Measurements from ENCODE around the gene TOLLIP.
"Not testable (repeated sequence)": the region's sequence is repeated elsewhere in the genome, so short reads cannot be mapped to it uniquely, and the experiment has no call there.

TOLLIP gene

GRCh38 chr11:1309498-1310317 lies at the start of gene TOLLIP:
TOLLIP (minus strand) TSS chr11:1309632; CDS start chr11:1309498, 134 bp downstream.
- peak; percentile 97 for DNase-seq (ENCODE audit: low read depth)

GRCh38 chr11:1358931-1359330 lies 49.5 kb upstream of the TOLLIP start:
- not testable (repeated sequence) for DNase-seq (ENCODE audit: low read depth)

GRCh38 chr11:1358286-1358685 lies 48.9 kb upstream of the TOLLIP start:
- DNase-seq (ENCODE audit: low read depth) = no peak

GRCh38 chr11:1356478-1356960 lies 47.1 kb upstream of the TOLLIP start:
- DNase-seq (ENCODE audit: low read depth) = no peak

- DNase-seq (ENCODE audit: low read depth) = no peak
These were observed 46.6 kb upstream of the TOLLIP start for GRCh38 chr11:1356007-1356435.

GRCh38 chr11:1354125-1354938 lies 44.9 kb upstream of the TOLLIP start:
- DNase-seq (ENCODE audit: low read depth) = no peak

- no peak for DNase-seq (ENCODE audit: low read depth)
These were observed 44.1 kb upstream of the TOLLIP start for GRCh38 chr11:1353383-1354124.

GRCh38 chr11:1352696-1353382 lies 43.4 kb upstream of the TOLLIP start:
- DNase-seq (ENCODE audit: low read depth) = no peak

GRCh38 chr11:1351278-1351937 lies 42.0 kb upstream of the TOLLIP start:
- no peak for DNase-seq (ENCODE audit: low read depth)

GRCh38 chr11:1350086-1350725 lies 40.8 kb upstream of the TOLLIP start:
- no peak for DNase-seq (ENCODE audit: low read depth)

GRCh38 chr11:1349327-1350041 lies 40.1 kb upstream of the TOLLIP start:
- no peak for DNase-seq (ENCODE audit: low read depth)

GRCh38 chr11:1348796-1349326 lies 39.4 kb upstream of the TOLLIP start:
- no peak for DNase-seq (ENCODE audit: low read depth)

GRCh38 chr11:1348146-1348795 lies 38.8 kb upstream of the TOLLIP start:
- no peak for DNase-seq (ENCODE audit: low read depth)

GRCh38 chr11:1347411-1347999 lies 38.1 kb upstream of the TOLLIP start:
- not testable (repeated sequence) for DNase-seq (ENCODE audit: low read depth)

- DNase-seq (ENCODE audit: low read depth) = no peak
These were observed 37.4 kb upstream of the TOLLIP start for GRCh38 chr11:1346669-1347390.

GRCh38 chr11:1345737-1346513 lies 36.5 kb upstream of the TOLLIP start:
- DNase-seq (ENCODE audit: low read depth) = no peak

- no peak for DNase-seq (ENCODE audit: low read depth)
These were observed 34.7 kb upstream of the TOLLIP start for GRCh38 chr11:1344056-1344635.

All from activated T-helper 1 cell treated with Interleukin-2 at 50 U/mL for 16 hours (primary cell).